Esophagus muscularis mucosa (tissue), 4 donors: Measurements from ENCODE around the gene LIFR. TPM values are rescaled to one million over a fixed set of nuclear protein-coding genes. Genes with fewer than 3 reads are reported as not detected.

Experiments
- DNase-seq: peaks from one replicate; pipeline ENCODE4 v3.0.0-alpha.2; 2017; ENCODE audit errors: extremely low spot score
- H3K27ac ChIP-seq, 4 donors: fragments of 200-600 bp; sonication (generic); replicated peaks in 1 of 4; 1 replicate in 3 of 4; 2 replicates in 1 of 4; pipeline ENCODE4 v1.5.1; 2016 to 2019; ENCODE audit warnings: mild to moderate bottlenecking in 1 of 4
- H3K27me3 ChIP-seq, 4 donors: fragments of 200-600 bp; sonication (generic); one replicate each; pipeline versions ENCODE4 v1.5.1 to v1.6.0; 2016 to 2019
- H3K36me3 ChIP-seq, 4 donors: fragments of 200-600 bp; sonication (generic); one replicate each; pipeline ENCODE4 v1.5.1; 2016 to 2019
- H3K4me1 ChIP-seq, 4 donors: fragments of 200-600 bp; sonication (generic); one replicate each; pipeline ENCODE4 v1.5.1; 2016 to 2019
- H3K4me3 ChIP-seq, 4 donors: fragments of 200-600 bp; sonication (generic); 1 replicate in 2 of 4; 2 replicates in 2 of 4; pipeline ENCODE4 v1.5.1; 2016 to 2019; ENCODE audit warnings: mild to moderate bottlenecking in 4 of 4, moderate library complexity in 1 of 4
- H3K9me3 ChIP-seq, 4 donors: fragments of 200-600 bp; sonication (generic); 1 replicate in 3 of 4; 2 replicates in 1 of 4; pipeline ENCODE4 v1.5.1; 2016 to 2019
- CTCF ChIP-seq, 3 experiments: fragments of 200-600 bp in 2 of 3; fragments of 450-650 bp in 1 of 3; sonication (generic) in 2 of 3; IDR thresholded peaks; one replicate each; pipeline ENCODE4 v1.5.1; 2017 to 2019; ENCODE audit warnings: antibody characterized with exemption in 3 of 3, mild to moderate bottlenecking in 2 of 3, moderate library complexity in 1 of 3
- EP300 ChIP-seq: sonication (generic); formaldehyde crosslinking; IDR thresholded peaks from one replicate; pipeline ENCODE4 v1.6.1; 2017; ENCODE audit warnings: antibody characterized with exemption
- POLR2A ChIP-seq: fragments of 450-650 bp; IDR thresholded peaks from one replicate; pipeline ENCODE4 v1.6.1; 2017; ENCODE audit warnings: antibody characterized with exemption, moderate library complexity, mild to moderate bottlenecking, low read depth
- POLR2AphosphoS5 ChIP-seq, 2 donors: sonication (generic); formaldehyde crosslinking; IDR thresholded peaks; one replicate each; pipeline ENCODE4 v1.6.1; 2017; ENCODE audit warnings: antibody characterized with exemption in 2 of 2
- WGBS: methylation state at CpG from one replicate; pipeline ENCODE4 v1.1.5; 2018; 5-methylcytosine and 5-hydroxymethylcytosine counted together
- intact Hi-C: fragments of 100-400 bp; cut with DNase I; formaldehyde crosslinking; loops from one replicate; pipeline ENCODE4 v1.15.1; 2023
- total RNA-seq, 4 donors: library from RNA; depleted of rRNA; stranded (reverse); fragments of >200 nt; gene quantifications; one replicate each; pipeline versions ENCODE4 v1.1.0 to v1.2.1, GENCODE V29; 2016

Gene LIFR
- total RNA-seq, 4 donors from 2014 or later = 72.3 to 102 (median 90.1) TPM

DNA sequence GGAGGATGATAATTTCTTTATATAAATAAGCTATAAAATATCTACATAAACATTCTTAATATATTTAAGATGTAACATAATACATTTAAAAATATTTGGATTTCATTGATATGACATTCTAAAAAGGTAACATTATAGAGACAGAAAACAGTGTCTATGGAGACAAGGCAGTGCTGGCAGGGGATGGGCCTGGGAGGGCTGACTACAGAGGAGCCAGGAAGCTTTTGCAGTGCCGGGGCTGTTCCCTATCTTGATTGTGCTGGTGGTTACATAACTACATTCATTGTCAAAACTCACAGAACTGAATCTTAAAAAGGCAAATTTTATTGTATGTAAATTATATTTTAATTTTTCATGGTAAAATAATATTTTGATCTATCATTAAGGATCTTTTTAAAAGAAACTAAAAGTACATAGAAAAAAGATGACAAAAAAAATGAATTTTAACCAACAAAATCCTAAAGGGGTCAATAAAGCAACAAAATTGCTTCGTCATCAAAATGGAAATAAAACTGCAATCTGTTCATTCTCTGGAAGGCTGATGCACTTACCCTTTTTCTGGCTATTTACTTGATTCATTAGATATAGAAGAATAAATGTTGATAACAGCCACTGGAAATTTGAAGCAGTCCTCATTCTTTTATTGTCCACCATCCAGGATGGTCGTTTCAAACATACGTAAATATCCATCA is 26.3 kb downstream of the LIFR start:
- Histone ChIP-seq H3K27me3 (no peaks in the 10 kb centered on the region), H3K9me3 (no peaks in the 10 kb centered on the region), H3K4me3 (no peak overlapping the region), H3K36me3 (peaks cover 0 to 34% (median 17%) of the 10 kb centered on the region in 4 donors), H3K4me1 (peaks cover 13 to 42% (median 27%) of the 10 kb centered on the region in 4 donors), H3K27ac (no peak overlapping the region)
- no peak for DNase-seq
- intact Hi-C loops = no loop called here
- TF ChIP-seq POLR2A = no peak
- no peak for TF ChIP-seq CTCF (IDR thresholded peaks at IDR 0.05)
- TF ChIP-seq EP300 = no peak
- WGBS = 58% methylated on average over 4 of the region's 4 CpGs

- no peak for DNase-seq
- Histone ChIP-seq H3K27ac (no peak overlapping the region), H3K27me3 (no peaks in the 10 kb centered on the region), H3K36me3 (peaks cover 3 to 52% (median 30%) of the 10 kb centered on the region in 4 donors), H3K4me3 (no peak overlapping the region), H3K4me1 (peaks cover 5 to 25% (median 17%) of the 10 kb centered on the region in 4 donors), H3K9me3 (no peaks in the 10 kb centered on the region)
- WGBS = 80% methylated on average over 3 of the region's 3 CpGs
- intact Hi-C loops = no loop called here
- TF ChIP-seq CTCF (IDR thresholded peaks at IDR 0.05) (no peak), EP300 (no peak), POLR2AphosphoS5 (IDR thresholded peaks at IDR 0.05) (no peak), POLR2A (no peak)
These were observed 28.2 kb downstream of the LIFR start for GRCh38 chr5:38528162-38528703.

GRCh38 chr5:38527475-38527874 is 29.0 kb downstream of the LIFR start:
- Histone ChIP-seq H3K27me3 (no peaks in the 10 kb centered on the region), H3K27ac (no peak overlapping the region), H3K4me1 (peaks cover 5 to 19% (median 14%) of the 10 kb centered on the region in 4 donors), H3K4me3 (no peak overlapping the region), H3K36me3 (peaks cover 5 to 59% (median 35%) of the 10 kb centered on the region in 4 donors), H3K9me3 (no peaks in the 10 kb centered on the region)
- 72% methylated on average over 2 of the region's 2 CpGs for WGBS
- no peak for DNase-seq
- intact Hi-C loops = no loop called here
- no peak for TF ChIP-seq CTCF (IDR thresholded peaks at IDR 0.05)
- no peak for TF ChIP-seq EP300
- no peak for TF ChIP-seq POLR2AphosphoS5 (IDR thresholded peaks at IDR 0.05)
- TF ChIP-seq POLR2A = no peak

DNA sequence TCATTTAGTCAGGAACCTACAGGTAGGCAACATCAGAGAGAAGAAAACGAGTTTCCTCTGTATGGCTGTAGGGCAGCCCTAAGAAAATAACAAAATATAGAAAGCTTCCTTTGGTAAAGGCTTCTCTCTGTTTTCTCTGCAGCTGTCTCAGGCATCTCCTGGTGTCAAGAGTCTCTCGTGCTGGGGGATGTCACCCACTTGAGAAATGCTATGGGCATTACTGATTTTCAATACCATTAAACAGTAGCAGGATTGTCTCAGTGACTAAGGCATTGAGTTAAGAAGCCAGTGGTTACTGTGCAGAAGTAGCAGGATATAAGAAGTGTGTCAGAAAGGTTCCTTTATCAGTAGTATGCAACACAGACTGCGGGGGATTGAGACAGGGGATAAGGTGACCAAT is 32.4 kb downstream of the LIFR start:
- H3K27ac ChIP-seq = no peak overlapping the region
- intact Hi-C loops = no loop called here
- no peak for TF ChIP-seq POLR2A
- TF ChIP-seq POLR2AphosphoS5 (IDR thresholded peaks at IDR 0.05) = no peak
- TF ChIP-seq CTCF (IDR thresholded peaks at IDR 0.05) = no peak
- TF ChIP-seq EP300 = no peak
- DNase-seq = no peak
- H3K36me3 ChIP-seq = peaks cover 20 to 83% (median 51%) of the 10 kb centered on the region in 4 donors
- 90% methylated on average over 3 of the region's 3 CpGs for WGBS
- H3K4me3 ChIP-seq = no peak overlapping the region
- no peaks in the 10 kb centered on the region for H3K9me3 ChIP-seq
- no peaks in the 10 kb centered on the region for H3K27me3 ChIP-seq
- peaks cover 0 to 9% (median 4%) of the 10 kb centered on the region in 4 donors for H3K4me1 ChIP-seq
